Putamen (tissue), 1 donor: Measurements from ENCODE around the gene SAMHD1.
A peak's percentile ranks its signal among the peaks of the same experiment; 100 is the strongest.
"Not testable (repeated sequence)": the region's sequence is repeated elsewhere in the genome, so short reads cannot be mapped to it uniquely, and the experiment has no call there.

Experiments
- DNase-seq: peaks from one replicate; pipeline ENCODE4 v3.0.0-alpha.2; 2016; ENCODE audit warnings: low spot score

The SAMHD1 gene

GRCh38 chr20:36916199-36916598 is 35.3 kb downstream of the SAMHD1 start:
- no peak for DNase-seq

GRCh38 chr20:36908603-36909002 is 42.9 kb downstream of the SAMHD1 start:
- DNase-seq = no peak

- not testable (repeated sequence) for DNase-seq
Measured at GRCh38 chr20:36906086-36906485, 45.4 kb downstream of the SAMHD1 start.

- DNase-seq = not testable (repeated sequence)
Measured at GRCh38 chr20:36905566-36905965, 45.9 kb downstream of the SAMHD1 start.

GRCh38 chr20:36904690-36905089 is 46.8 kb downstream of the SAMHD1 start:
- DNase-seq = no peak

- DNase-seq = no peak
Measured at GRCh38 chr20:36895036-36895435, 56.5 kb downstream of the SAMHD1 start.

- no peak for DNase-seq
Measured at GRCh38 chr20:36893801-36894200, 57.7 kb downstream of the SAMHD1 start.

GRCh38 chr20:36891211-36891610 is 60.3 kb downstream of the SAMHD1 start:
- no peak for DNase-seq

GRCh38 chr20:36890586-36890985 is 60.9 kb downstream of the SAMHD1 start:
- no peak for DNase-seq

GRCh38 chr20:36888880-36889516 is 62.5 kb downstream of the SAMHD1 start:
- DNase-seq = no peak

- no peak for DNase-seq
Measured at GRCh38 chr20:36887752-36888090, 63.8 kb downstream of the SAMHD1 start.

GRCh38 chr20:36886859-36887751 is 64.4 kb downstream of the SAMHD1 start:
- peak; percentile 68 for DNase-seq

GRCh38 chr20:36885356-36885755 is 66.2 kb downstream of the SAMHD1 start:
- no peak for DNase-seq

- DNase-seq = no peak
Measured at GRCh38 chr20:36883977-36884535, 67.5 kb downstream of the SAMHD1 start.

GRCh38 chr20:36881888-36882287 is 69.6 kb downstream of the SAMHD1 start:
- no peak for DNase-seq

- DNase-seq = no peak
Measured at GRCh38 chr20:36881331-36881730, 70.2 kb downstream of the SAMHD1 start.

- no peak for DNase-seq
Measured at GRCh38 chr20:36880741-36881250, 70.7 kb downstream of the SAMHD1 start.

GRCh38 chr20:36878941-36879340 is 72.6 kb downstream of the SAMHD1 start:
- DNase-seq = no peak

- DNase-seq = no peak
Measured at GRCh38 chr20:36876473-36876833, 75.1 kb downstream of the SAMHD1 start.

- no peak for DNase-seq
Measured at GRCh38 chr20:36875702-36876472, 75.6 kb downstream of the SAMHD1 start, which contains the start of gene TLDC2. TSS of gene TLDC2 (plus strand) at chr20:36876138. CDS start at chr20:36876175, 37 bp downstream.

GRCh38 chr20:36875093-36875492 is 76.4 kb downstream of the SAMHD1 start:
- DNase-seq = not testable (repeated sequence)
